Middle frontal gyrus (tissue), 1 donor: ENCODE results near the gene MBNL1.
"Not testable (repeated sequence)": the region's sequence is repeated elsewhere in the genome, so short reads cannot be mapped to it uniquely, and the experiment has no call there.

Source experiments
- DNase-seq: peaks from one replicate; pipeline ENCODE4 v3.0.0-alpha.2; 2015; ENCODE audit warnings: low spot score; ENCODE audit errors: extremely low spot score

Gene MBNL1

GRCh38 chr3:152375546-152375945 is 106.8 kb downstream of the MBNL1 start:
- no peak for DNase-seq

GRCh38 chr3:152376351-152377183 is 107.8 kb downstream of the MBNL1 start:
- no peak for DNase-seq

DNA sequence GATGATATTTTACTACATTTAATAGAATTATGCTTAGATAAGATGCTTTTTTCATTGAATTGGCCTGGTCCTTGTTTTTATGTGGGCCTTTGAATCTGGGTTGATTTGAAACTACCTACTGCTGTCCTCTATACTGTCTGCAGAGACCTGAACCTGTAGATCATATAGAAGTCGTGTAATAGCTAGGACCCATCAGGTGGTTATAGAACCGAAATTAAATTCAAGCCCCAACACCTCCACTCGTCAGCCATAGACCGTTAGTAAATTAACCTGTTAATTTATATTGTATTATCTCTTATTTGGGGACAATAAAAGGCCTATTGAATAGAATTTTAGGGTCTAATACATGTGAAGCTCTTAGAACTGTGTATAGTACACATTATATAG is 108.4 kb downstream of the MBNL1 start:
- no peak for DNase-seq

DNA sequence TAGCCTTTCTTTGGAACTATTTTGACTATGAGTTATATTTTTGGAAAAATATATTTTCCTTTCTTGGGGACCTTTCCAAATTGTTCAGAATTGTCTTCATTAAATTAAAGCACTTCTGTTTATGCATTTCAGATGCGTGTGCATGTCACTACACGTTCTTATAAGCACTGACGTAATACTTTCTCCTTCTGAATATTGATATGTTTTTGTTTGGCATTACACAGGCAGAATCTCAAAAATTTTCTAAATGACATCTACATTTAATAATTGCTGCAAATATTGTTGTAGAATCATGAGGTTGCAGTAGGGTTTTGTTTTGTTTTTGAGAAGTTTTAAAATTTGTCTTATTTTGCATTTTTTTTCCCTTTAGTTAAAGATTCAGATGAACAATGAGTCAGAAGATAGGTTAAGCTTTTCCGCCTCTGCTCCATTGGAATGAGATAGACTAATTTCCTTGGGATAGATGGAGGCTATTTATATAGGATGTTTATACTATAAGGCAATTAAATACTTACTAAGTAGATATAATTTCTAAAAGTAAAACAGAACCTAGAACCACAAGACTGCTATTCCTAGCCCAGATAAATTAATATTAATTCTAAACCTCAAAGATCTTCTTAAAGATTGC is 110.8 kb downstream of the MBNL1 start:
- no peak for DNase-seq

GRCh38 chr3:152380043-152380442 is 111.3 kb downstream of the MBNL1 start:
- DNase-seq, result no peak

DNA sequence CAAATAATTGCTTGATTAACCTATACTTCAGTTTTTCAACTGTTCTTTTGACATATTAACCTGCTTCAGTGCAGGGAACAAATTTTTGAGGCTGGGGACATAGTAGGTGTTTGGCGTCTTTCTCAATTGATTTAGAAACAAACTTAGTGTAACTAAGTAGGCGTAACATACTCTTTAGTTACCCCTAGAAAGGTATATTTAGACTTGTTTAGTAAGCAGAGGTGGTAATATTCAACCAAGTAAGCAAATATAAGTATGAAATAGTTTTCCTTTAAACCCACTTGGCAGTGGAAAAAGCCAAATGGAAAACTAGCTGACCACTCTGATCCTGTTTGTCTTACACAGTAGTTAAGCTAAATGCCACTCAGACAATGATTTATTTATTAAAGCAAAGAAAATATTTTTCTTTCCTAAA is 113.2 kb downstream of the MBNL1 start:
- DNase-seq, result no peak

DNA sequence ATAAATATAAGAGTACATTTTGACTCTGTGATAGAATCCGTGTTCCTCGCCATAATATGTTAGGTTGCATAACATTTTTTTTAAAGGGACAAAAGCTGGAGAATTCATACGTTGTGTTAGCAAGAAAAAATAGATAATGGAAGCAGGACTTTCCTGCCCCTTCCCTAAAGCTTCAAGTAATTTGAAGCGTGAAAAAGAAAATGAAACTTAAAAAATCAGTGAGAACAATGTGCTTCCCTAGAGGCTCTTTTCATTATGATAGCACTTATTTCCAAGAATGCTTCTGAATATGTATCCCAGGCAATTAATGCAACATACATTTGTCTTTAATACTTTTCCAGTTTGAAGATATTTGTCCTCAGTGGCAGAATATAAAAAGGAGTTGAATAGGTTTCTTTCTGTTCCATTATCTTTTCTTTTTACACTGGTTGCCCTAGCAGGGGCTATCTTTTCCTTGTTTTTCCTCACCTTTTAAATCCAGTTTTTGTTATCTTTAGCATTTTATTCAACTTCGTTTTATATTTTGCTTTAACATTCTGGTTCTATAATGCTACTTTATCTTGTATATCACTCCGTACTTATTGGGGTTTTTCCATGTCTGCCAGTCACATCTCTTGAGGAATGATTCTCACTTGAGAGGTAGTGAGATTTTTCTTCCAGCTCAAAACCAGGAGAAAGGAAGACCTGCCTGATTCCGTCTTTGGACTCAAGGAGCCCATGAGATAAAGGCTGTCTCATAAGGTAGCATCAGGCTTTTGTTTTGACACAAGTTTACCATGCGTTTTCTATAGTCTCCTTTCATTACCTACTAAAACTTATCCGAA is 113.8 kb downstream of the MBNL1 start:
- no peak for DNase-seq

DNA sequence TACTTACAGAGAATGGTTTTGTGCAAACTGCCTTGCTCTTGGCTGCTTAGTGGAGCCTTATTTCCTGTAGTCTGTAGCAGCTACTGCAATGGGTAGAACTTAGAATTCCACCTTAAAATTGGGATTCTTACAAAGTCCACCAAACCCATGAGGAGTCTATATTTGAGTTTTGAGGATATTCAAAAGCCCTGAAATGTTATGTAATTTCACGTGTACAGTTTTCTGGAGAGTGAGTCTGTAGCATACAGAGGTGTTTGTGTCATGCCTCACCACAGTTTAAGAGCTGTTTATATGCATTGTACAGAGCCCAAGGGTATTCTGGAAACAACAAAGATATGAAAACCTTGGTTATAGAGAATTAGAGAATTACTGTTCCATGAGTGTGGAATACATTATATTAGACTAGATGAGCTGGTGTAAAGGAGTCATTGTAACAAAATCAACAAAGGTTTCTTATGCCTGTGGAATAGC is 114.4 kb downstream of the MBNL1 start:
- DNase-seq, result no peak

DNA sequence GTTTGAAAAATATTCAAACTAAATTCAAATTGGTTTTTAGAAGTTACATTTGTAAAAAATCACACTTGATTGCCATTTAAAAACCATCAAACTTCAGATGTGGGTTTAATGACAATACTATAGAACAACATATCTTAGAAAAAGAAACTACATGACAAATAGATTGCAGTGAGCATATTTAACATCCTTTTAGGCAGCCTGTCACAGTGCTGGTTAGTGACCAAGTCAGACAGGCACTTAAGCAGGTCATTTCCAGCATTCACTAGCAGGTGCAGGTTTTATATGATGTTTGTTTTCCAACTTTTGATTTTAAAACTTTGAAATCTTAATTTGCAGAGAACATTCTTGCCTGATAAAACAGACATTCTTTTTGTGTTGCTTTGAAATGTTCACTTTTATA is 115.7 kb downstream of the MBNL1 start:
- no peak for DNase-seq

- DNase-seq, result no peak
These were observed 117.0 kb downstream of the MBNL1 start for GRCh38 chr3:152385761-152386160.

GRCh38 chr3:152386208-152386607 is 117.5 kb downstream of the MBNL1 start:
- DNase-seq, result no peak

DNA sequence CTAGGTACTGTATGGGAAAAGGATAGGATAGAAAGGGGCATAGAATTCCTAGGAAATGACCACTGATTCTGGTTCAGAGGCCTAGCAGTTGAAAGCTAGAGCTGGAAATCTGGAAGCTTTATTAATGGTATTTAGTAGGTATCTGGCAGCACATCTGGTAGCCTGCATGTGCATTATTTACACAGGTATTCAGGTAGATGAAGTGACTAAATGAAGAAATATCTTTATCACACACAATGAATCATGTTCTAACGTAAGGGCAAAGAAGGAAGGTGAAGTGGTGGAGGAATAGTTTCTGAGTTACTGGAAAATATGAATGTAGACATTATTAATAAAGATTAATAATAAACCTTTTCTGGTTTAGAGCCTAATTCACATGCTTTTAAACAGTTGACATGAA is 119.9 kb downstream of the MBNL1 start:
- DNase-seq, result no peak

GRCh38 chr3:152389316-152389934 is 120.7 kb downstream of the MBNL1 start:
- no peak for DNase-seq

- DNase-seq, result no peak
These were observed 121.9 kb downstream of the MBNL1 start for GRCh38 chr3:152390647-152391046.

- DNase-seq, result no peak
These were observed 122.9 kb downstream of the MBNL1 start for GRCh38 chr3:152391671-152392070.

- DNase-seq, result no peak
These were observed 123.6 kb downstream of the MBNL1 start for GRCh38 chr3:152392272-152392880.

GRCh38 chr3:152394246-152394645 is 125.5 kb downstream of the MBNL1 start:
- no peak for DNase-seq

GRCh38 chr3:152395764-152396163 is 127.0 kb downstream of the MBNL1 start:
- DNase-seq, result no peak

- DNase-seq, result no peak
These were observed 128.1 kb downstream of the MBNL1 start for GRCh38 chr3:152396867-152397266.

- not testable (repeated sequence) for DNase-seq
These were observed 128.6 kb downstream of the MBNL1 start for GRCh38 chr3:152397348-152397747.

DNA sequence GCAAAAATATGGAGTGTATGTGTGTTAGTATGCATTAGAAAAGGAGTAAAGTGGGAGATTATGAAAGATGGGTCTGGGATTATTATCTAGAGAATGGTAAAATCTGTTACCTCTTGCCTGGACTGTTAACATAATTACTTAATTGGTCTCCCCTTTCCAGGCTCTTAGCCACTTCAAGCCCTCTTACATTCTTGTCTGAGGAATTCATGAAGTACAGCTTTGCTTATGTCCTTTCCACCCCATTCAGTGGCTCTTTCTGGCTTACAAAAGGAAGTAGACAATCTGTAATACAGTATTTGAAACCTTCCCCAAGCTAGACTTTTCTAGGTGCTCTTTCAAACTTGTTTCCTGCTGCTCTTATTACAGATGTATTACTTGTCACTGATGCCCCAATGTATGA is 129.8 kb downstream of the MBNL1 start:
- DNase-seq, result no peak
